HG03139 (cell line): Measurements from ENCODE around the gene PTPRF.

Experiments
- ATAC-seq: cut with Tn5 transposase; IDR thresholded peaks from one replicate; pipeline ENCODE4 v1.9.1; 2021; ENCODE audit not compliant: unreplicated experiment

Gene PTPRF

GRCh38 chr1:43653339-43653738 is 122.7 kb downstream of the PTPRF start:
- ATAC-seq = no peak

GRCh38 chr1:43653893-43654292 is 123.2 kb downstream of the PTPRF start:
- no peak for ATAC-seq

DNA sequence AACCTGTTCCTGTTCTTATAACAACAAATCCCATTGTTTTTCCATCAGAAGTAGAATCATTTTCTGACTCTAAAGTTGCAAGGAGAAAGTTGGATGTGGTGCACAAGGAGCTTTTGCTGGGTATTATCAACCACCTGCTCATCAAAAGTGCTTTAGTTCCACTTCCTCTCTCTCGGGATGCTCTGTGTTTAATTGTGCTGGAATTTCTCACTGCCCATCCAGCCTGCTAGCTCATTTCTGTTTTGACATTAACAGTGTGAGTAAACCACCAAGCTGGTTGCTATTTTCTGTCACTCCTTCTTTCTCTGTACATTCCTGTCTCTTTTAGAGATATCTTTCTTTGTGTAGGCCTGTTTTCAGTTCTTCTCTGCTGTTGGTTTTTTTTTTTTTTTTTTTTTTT is 125.3 kb downstream of the PTPRF start:
- ATAC-seq = no peak

DNA sequence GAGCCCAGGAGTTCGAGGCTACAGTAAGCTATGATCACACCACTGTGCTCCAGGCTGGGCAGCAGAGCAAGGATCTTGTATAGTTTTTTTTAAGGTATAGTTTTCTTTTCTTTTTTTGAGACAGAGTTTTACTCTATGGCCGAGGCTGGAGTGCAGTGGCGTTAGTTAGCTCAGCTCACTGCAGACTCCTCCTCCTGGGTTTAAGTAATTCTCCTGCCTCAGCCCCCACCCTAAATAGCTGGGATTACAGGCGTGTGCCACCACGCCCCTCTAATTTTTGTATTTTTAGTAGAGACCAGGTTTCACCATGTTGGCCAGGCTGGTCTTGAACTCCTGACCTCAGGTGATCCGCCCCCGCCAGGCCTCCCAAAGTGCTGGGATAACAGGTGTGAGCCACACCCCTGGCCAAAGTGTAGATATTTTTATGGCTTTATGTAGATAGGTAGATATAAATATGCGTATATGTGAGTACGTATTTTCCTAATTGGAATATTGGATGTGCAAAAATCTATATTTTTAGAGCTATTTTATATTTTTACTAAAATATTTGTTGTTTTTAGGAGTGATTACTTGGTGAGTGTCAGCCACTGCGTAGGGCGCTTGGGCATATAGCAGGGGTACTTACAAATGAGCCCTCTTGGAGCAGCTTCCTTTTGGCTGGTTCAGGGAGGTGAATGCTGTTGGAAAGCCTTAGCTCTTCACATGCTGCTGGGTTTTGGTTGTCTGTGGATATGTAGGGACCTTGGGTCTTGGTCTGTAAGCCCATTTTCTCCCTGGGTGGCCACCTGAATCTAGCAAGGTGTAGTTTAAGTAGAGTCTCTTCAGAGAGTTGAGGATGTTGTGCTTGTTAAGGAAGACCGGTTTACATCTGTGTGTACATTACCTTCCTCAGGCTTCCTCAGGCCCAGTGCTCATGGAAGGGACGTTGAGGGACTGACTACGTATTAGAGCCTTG is 128.8 kb downstream of the PTPRF start:
- no peak for ATAC-seq

DNA sequence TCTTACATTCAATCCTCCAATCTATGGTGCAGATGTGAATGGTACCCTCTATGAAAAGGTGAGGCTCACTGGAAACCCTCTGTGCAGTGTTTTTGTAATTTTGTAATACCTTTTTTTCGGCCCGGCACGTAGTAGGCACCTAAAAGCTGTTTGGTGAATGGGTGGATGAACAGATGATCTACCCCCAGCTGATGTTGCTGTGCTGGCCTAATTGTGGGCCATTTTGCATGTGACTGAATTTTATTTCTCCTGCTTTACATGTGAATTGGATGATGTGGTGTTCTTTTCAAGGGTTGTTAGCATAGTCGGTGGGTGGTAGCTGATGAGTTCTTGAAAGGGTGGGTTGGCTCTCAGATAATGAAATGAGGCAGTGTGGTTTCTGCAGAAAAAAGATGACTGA is 129.7 kb downstream of the PTPRF start:
- no peak for ATAC-seq

DNA sequence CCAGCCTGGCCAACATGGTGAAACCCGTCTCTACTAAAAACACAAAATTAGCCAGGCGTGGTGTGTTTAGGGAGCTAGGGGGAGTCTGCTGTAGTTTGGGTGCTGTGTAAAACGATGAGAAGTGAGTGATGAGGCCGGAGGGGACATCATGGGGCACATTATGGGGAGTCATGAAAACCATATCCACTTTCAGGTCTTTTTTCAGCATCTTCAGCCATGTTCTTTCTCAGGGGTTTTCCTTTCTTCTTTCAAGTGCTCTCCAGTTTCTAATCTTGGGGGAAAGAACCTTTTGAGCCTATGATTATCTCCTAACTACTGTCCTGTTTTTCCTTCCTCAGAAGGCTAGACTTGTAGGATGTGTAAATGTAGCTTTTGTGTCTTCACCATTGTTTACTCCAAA is 133.7 kb downstream of the PTPRF start:
- ATAC-seq = no peak

DNA sequence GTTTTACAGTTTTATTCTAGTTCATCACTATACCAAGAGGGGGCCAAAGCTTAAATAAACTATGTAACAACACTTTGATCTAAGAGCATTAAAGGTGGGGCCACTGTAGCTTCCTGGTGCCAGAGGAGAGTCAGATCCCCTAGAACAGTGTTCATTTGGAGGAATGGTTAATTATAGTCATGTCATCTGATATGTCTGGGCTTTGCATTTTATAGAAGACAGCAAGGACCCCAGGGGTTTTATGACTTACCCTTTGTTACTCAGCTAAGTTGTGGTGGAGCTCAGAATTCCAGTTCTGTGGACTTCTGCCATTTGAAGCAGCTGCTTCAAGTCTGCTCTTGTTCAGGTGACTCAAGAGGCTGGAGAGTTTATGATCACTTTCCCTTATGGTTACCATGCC is 135.9 kb downstream of the PTPRF start:
- ATAC-seq = no peak

DNA sequence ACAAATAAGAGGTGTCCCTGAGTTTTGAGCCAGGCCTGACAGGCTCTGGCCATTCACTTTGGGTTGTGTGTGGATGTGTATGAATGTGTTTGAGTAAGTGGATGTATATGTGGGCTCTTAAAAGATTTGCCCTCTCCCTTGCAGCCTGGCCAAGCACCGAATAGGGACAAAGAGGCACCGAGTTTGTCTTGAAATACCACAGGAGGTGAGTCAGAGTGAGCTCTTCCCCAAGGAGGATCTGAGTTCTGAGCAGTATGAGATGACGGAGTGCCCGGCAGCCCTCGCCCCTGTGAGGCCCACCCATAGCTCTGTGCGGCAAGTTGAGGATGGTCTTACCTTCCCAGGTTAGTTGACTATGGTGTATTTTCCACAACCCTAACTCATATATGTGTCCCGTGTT is 138.3 kb downstream of the PTPRF start:
- no peak for ATAC-seq

DNA sequence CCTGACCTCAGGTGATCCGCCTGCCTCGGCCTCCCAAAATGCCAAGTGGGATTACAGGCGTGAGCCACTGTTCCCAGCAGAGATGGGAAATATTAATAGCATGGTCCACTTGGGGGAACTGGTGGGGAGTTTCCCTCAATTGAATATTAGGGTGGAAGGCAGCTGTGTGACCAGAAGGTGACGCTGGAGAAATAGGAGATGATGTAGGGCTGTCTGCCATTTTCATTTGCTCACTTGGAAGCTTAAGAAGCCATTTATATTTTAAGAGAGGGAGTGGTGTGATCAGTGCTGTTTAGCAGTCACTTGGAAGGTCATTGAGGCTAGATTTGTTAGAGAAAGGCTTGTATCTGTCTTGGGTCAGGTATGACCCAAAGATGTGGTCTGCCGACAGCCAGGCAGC is 139.2 kb downstream of the PTPRF start:
- no peak for ATAC-seq

DNA sequence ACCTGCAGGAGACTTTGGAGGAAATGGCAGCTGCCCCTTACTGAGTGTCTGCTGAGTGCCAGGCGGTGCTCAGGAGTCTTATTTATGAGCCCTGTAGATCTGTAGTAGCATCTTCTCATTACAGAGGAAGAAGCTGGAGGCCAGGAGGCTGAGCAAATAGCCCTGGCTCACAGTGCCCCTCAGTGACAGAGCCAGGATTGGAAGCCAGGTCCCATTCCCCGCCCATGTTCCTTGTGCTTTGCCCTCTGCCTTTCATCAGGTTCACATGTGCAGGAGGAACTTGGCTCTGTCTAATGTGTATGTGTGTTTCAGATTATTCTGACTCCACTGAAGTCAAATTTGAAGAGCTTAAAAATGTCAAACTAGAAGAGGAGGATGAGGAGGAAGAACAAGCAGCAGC is 140.5 kb downstream of the PTPRF start:
- no peak for ATAC-seq

DNA sequence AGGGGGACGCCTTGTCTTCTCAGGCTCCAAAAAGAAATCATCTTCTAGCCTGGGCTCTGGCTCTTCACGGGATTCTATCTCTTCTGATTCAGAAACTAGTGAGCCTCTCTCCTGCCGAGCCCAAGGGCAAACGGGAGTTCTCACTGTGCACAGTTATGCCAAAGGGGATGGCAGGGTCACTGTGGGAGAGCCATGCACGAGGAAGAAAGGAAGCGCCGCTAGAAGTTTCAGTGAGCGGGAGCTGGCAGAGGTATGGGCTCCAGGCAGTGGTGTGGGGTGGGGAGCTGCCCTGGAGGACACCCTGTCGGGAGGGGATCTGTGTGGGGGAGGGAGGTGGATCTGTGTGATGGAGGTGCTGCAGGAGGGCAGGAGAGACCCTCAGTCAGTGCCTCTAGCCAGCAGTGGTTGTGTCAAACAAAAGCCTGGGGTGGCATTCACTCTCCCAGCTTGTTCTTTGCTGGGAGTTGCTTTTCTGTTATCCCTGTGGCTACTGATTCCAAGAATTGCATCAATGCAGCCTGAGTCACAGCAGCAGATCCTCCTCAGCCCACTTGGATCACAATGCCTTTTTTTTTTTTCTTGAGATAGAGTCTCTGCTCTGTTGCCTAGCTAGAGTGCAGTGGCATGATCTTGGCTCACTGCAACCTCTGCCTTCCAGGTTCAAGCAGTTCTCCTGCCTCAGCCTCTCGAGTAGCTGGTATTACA is 141.1 kb downstream of the PTPRF start:
- no peak for ATAC-seq

GRCh38 chr1:43673261-43673660 is 142.6 kb downstream of the PTPRF start:
- ATAC-seq = no peak
